Epithelial cell of proximal tubule (primary cell): ENCODE measurements around the gene PARP15. TPM values are rescaled to one million over a fixed set of nuclear protein-coding genes. Genes with fewer than 3 reads are reported as not detected.

Experiments used
- DNase-seq: peaks from one replicate; pipeline ENCODE4 v3.0.0-alpha.2; 2011; ENCODE audit warnings: low read depth
- H3K4me3 ChIP-seq: 2 replicates; pipeline ENCODE4 v1.5.1; 2011; ENCODE audit warnings: low read depth, mild to moderate bottlenecking, low read length
- total RNA-seq: library from RNA; depleted of rRNA; stranded (reverse); fragments of >200 nt; gene quantifications from 2 replicates; pipeline ENCODE4 v1.2.3, GENCODE V29; 2015
- TF ChIP-seq, protein P1 (sequence below): conservative IDR thresholded peaks from 2 replicates; pipeline ENCODE4 v1.5.1; 2012; ENCODE audit warnings: low read depth, mild to moderate bottlenecking, low read length

The PARP15 gene
- total RNA-seq, 1 donor from 2014 or later, result not detected

GRCh38 chr3:122609798-122610559 lies 32.5 kb downstream of the PARP15 start:
- TF ChIP-seq, protein P1, sequence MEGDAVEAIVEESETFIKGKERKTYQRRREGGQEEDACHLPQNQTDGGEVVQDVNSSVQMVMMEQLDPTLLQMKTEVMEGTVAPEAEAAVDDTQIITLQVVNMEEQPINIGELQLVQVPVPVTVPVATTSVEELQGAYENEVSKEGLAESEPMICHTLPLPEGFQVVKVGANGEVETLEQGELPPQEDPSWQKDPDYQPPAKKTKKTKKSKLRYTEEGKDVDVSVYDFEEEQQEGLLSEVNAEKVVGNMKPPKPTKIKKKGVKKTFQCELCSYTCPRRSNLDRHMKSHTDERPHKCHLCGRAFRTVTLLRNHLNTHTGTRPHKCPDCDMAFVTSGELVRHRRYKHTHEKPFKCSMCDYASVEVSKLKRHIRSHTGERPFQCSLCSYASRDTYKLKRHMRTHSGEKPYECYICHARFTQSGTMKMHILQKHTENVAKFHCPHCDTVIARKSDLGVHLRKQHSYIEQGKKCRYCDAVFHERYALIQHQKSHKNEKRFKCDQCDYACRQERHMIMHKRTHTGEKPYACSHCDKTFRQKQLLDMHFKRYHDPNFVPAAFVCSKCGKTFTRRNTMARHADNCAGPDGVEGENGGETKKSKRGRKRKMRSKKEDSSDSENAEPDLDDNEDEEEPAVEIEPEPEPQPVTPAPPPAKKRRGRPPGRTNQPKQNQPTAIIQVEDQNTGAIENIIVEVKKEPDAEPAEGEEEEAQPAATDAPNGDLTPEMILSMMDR, result no peak
- peak; percentile 81 for DNase-seq
- peak overlapping the region; percentile 15 for H3K4me3 ChIP-seq

GRCh38 chr3:122612696-122613095 lies 35.2 kb downstream of the PARP15 start:
- no peak for DNase-seq
- no peak overlapping the region for H3K4me3 ChIP-seq
- TF ChIP-seq, protein P1, result no peak

- H3K4me3 ChIP-seq, result no peak overlapping the region
- TF ChIP-seq, protein P1, result no peak
- no peak for DNase-seq
These were observed 37.9 kb downstream of the PARP15 start for GRCh38 chr3:122615303-122615702.

DNA sequence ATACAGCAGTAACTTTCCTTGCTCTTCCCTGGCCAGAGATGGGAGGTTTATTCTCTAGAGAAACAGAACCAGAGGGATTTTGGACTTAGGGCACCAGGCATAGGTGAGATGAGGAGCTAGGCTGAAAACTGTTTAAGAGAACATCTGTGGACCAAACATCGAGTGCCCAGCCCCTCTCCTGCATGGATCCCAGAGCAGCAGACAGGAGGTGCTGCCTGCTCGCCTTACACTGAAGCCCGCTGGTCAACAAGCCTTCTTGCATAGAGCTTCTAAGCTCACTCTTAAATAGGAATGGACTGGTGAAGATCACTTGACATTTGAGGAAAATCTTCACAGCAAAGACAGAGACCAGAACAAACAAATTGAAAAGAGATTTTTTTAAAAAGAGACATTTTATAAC lies 41.2 kb downstream of the PARP15 start:
- no peak for DNase-seq
- H3K4me3 ChIP-seq, result no peak overlapping the region
- TF ChIP-seq, protein P1, result no peak

- DNase-seq, result no peak
- no peak overlapping the region for H3K4me3 ChIP-seq
- TF ChIP-seq, protein P1, result no peak
These were observed 41.6 kb downstream of the PARP15 start for GRCh38 chr3:122619040-122619439.

DNA sequence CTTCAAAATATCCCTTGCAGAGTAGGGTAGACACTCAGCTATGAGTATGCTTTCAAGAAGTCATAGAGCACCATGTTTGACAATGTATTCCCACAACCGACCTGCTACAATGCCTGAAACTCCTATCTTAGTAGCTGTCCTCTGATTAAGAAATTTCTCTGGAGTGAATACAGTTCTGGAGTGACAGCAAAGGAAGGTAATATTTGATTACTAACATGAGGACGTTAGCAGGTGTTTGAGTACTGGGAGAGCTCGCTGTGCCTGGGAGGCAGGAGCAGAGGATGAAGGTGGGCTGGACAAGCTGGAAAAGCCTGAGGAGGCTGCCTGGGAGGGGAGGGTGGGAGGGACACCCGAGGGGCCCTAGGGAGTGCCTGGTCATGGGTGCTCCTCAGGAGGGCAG lies 42.9 kb downstream of the PARP15 start:
- H3K4me3 ChIP-seq, result no peak overlapping the region
- TF ChIP-seq, protein P1, result no peak
- no peak for DNase-seq

DNA sequence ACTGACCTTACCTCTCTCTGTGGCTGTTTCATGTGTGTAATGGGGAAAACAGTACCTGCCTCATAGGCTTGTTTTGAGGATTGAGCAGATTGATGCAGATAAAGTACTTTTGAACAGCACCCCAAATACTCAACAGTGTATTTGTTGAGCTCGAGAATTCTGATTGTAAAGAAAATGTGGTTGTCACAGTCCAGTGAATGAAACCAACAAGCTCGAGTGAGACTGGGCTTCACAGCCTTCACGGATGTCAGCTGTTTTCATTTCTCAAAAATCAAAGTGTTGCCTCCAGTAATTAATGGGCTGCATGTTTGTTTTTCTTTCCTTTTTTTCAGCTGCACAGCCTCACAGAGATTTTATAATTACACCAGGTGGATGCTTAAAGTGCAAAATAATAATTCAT lies 43.7 kb downstream of the PARP15 start:
- DNase-seq, result no peak
- no peak overlapping the region for H3K4me3 ChIP-seq
- TF ChIP-seq, protein P1, result no peak
